SK-N-SH (cell line): ENCODE results near the gene TSPAN12. TPM values are rescaled to one million over a fixed set of nuclear protein-coding genes. Genes with fewer than 3 reads are reported as not detected.

ENCODE experiments used
- CTCF ChIA-PET: fragments of 300-600, 350-600 bp; formaldehyde crosslinking; extraction: SDS; loops from one replicate; lab custom pipeline; 2021; lab: Yijun Ruan, JAX
- POLR2A ChIA-PET: fragments of 350-600 bp; sonication (Branson Sonifier 250); formaldehyde crosslinking; extraction: SDS; loops from one replicate; lab custom pipeline; 2020; ENCODE audit warnings: antibody characterized with exemption, inconsistent platforms; lab: Yijun Ruan, JAX
- DNase-seq: peaks from one replicate; pipeline ENCODE4 v3.0.0; 2012
- H2AFZ ChIP-seq: fragments of 200-600 bp; sonication (generic); 2 replicates; pipeline ENCODE4 v1.8.1; 2016; ENCODE audit warnings: antibody characterized with exemption, mild to moderate bottlenecking, low read depth
- H3F3A ChIP-seq: fragments of 200-600 bp; sonication (generic); replicated peaks from 2 replicates; pipeline ENCODE3; 2016; ENCODE audit warnings: antibody characterized with exemption, mild to moderate bottlenecking; ENCODE audit not compliant: insufficient read depth
- H3K27ac ChIP-seq, 2 experiments: fragments of 200-500 bp in 1 of 2; fragments of 200-600 bp in 1 of 2; sonication (Bioruptor generic) in 1 of 2; sonication (generic), shearing (Covaris generic) in 1 of 2; 2 replicates each; pipeline versions ENCODE4 v1.5.1 to v1.6.1; 2014 to 2016; ENCODE audit warnings: low read depth in 2 of 2, inconsistent platforms in 1 of 2, low read length in 1 of 2, mild to moderate bottlenecking in 1 of 2, mixed read lengths in 1 of 2
- H3K27me3 ChIP-seq: fragments of 200-600 bp; sonication (generic), shearing (Covaris generic); 2 replicates; pipeline ENCODE4 v1.6.1; 2016; ENCODE audit warnings: mixed run types; ENCODE audit not compliant: insufficient read depth
- H3K36me3 ChIP-seq, 2 experiments: fragments of 200-500 bp in 1 of 2; fragments of 200-600 bp in 1 of 2; sonication (Bioruptor generic) in 1 of 2; sonication (generic) in 1 of 2; replicated peaks in 1 of 2; 2 replicates each; pipeline versions ENCODE3 to v1.5.1; 2014 to 2016; ENCODE audit warnings: low read length in 1 of 2, mild to moderate bottlenecking in 1 of 2; ENCODE audit not compliant: insufficient read depth in 2 of 2, control insufficient read depth in 1 of 2
- H3K4me1 ChIP-seq, 2 experiments: fragments of 200-500 bp in 1 of 2; fragments of 200-600 bp in 1 of 2; sonication (Bioruptor generic) in 1 of 2; sonication (generic), shearing (Covaris generic) in 1 of 2; 2 replicates each; pipeline versions ENCODE4 v1.5.1 to v1.6.1; 2014 to 2016; ENCODE audit warnings: low read depth in 1 of 2, low read length in 1 of 2, mixed run types in 1 of 2; ENCODE audit not compliant: insufficient read depth in 2 of 2, control insufficient read depth in 1 of 2
- H3K4me2 ChIP-seq: fragments of 200-600 bp; sonication (generic), shearing (Covaris generic); 2 replicates; pipeline ENCODE4 v1.6.1; 2017; ENCODE audit warnings: mixed run types
- H3K4me3 ChIP-seq, 2 experiments: fragments of 200-500 bp in 1 of 2; fragments of 200-600 bp in 1 of 2; sonication (Bioruptor generic) in 1 of 2; sonication (generic), shearing (Covaris generic) in 1 of 2; 2 replicates each; pipeline versions ENCODE4 v1.5.1 to v1.8.1; 2014 to 2016; ENCODE audit warnings: low read depth in 2 of 2, inconsistent platforms in 1 of 2, low read length in 1 of 2, mild to moderate bottlenecking in 1 of 2, mixed read lengths in 1 of 2, moderate library complexity in 1 of 2
- H3K79me2 ChIP-seq: fragments of 200-600 bp; sonication (generic); 2 replicates; pipeline ENCODE4 v1.8.1; 2017; ENCODE audit warnings: mild to moderate bottlenecking; ENCODE audit not compliant: insufficient read depth
- H3K9ac ChIP-seq: fragments of 200-600 bp; sonication (generic); 2 replicates; pipeline ENCODE4 v1.6.1; 2017; ENCODE audit warnings: mixed run types
- H3K9me2 ChIP-seq: fragments of 200-600 bp; sonication (generic); 2 replicates; pipeline ENCODE4 v1.6.1; 2017; ENCODE audit warnings: mixed run types
- H3K9me3 ChIP-seq: fragments of 200-600 bp; sonication (generic); 2 replicates; pipeline ENCODE4 v1.6.1; 2017; ENCODE audit warnings: mixed run types, mild to moderate bottlenecking, moderate library complexity
- H4K20me1 ChIP-seq: fragments of 200-600 bp; sonication (generic); 2 replicates; pipeline ENCODE4 v1.6.1; 2017; ENCODE audit warnings: mild to moderate bottlenecking, mixed run types; ENCODE audit not compliant: insufficient read depth
- CHD2 ChIP-seq: fragments of 150-350 bp; IDR thresholded peaks from 2 replicates; pipeline ENCODE4 v1.6.1; 2018; ENCODE audit warnings: low read length; ENCODE audit not compliant: partially characterized antibody
- CTCF ChIP-seq: fragments of 200-600 bp; sonication (generic); IDR thresholded peaks from 2 replicates; pipeline ENCODE4 v1.6.1; 2017; ENCODE audit warnings: antibody characterized with exemption, mild to moderate bottlenecking, moderate library complexity
- ELF1 ChIP-seq: IDR thresholded peaks from 2 replicates; pipeline ENCODE4 v1.4.0; 2012
- EZH2phosphoT487 ChIP-seq: fragments of 200-600 bp; sonication (generic); IDR thresholded peaks from 2 replicates; pipeline ENCODE4 v1.6.1; 2017; ENCODE audit warnings: low read depth, mixed run types, mild to moderate bottlenecking, antibody characterized with exemption, moderate library complexity, borderline replicate concordance
- FOSL2 ChIP-seq: IDR thresholded peaks from 2 replicates; pipeline ENCODE4 v1.4.0; 2012; ENCODE audit warnings: low read depth, mild to moderate bottlenecking, moderate library complexity, borderline replicate concordance
- GABPA ChIP-seq: IDR thresholded peaks from 2 replicates; pipeline ENCODE4 v1.4.0; 2012; ENCODE audit warnings: low read depth, mild to moderate bottlenecking
- GATA2 ChIP-seq: sonication (generic); formaldehyde crosslinking; IDR thresholded peaks from 2 replicates; pipeline ENCODE4 v1.5.0; 2020; ENCODE audit warnings: mild to moderate bottlenecking, missing genetic modification reagents
- JUND ChIP-seq: IDR thresholded peaks from 2 replicates; pipeline ENCODE4 v1.4.0; 2012
- MAX ChIP-seq: IDR thresholded peaks from 2 replicates; pipeline ENCODE4 v1.4.0; 2012; ENCODE audit warnings: low read depth
- MEF2A ChIP-seq: IDR thresholded peaks from 2 replicates; pipeline ENCODE4 v1.4.0; 2012; ENCODE audit warnings: low read depth, borderline replicate concordance
- MXI1 ChIP-seq: IDR thresholded peaks from 2 replicates; pipeline ENCODE4 v1.6.1; 2012; ENCODE audit warnings: mild to moderate bottlenecking, low read depth, low read length, improper control_type of control experiment
- NFIC ChIP-seq: IDR thresholded peaks from 2 replicates; pipeline ENCODE4 v1.4.0; 2012; ENCODE audit warnings: borderline replicate concordance
- RAD21 ChIP-seq: IDR thresholded peaks from 2 replicates; pipeline ENCODE4 v1.6.1; 2012; ENCODE audit warnings: mild to moderate bottlenecking, low read length
- RCOR1 ChIP-seq: fragments of 150-350 bp; IDR thresholded peaks from 2 replicates; pipeline ENCODE4 v1.6.1; 2017; ENCODE audit warnings: antibody characterized with exemption, low read length
- REST ChIP-seq: IDR thresholded peaks from 2 replicates; pipeline ENCODE4 v1.6.1; 2012; ENCODE audit warnings: mild to moderate bottlenecking, low read depth, low read length, moderate library complexity
- RFX5 ChIP-seq: IDR thresholded peaks from 2 replicates; pipeline ENCODE4 v1.6.1; 2012; ENCODE audit warnings: mild to moderate bottlenecking, improper control_type of control experiment, low read length
- RXRA ChIP-seq: IDR thresholded peaks from 2 replicates; pipeline ENCODE4 v1.4.0; 2012; ENCODE audit warnings: low read depth, mild to moderate bottlenecking, borderline replicate concordance
- SIN3A ChIP-seq: IDR thresholded peaks from 2 replicates; pipeline ENCODE4 v1.6.1; 2012; ENCODE audit warnings: low read depth, mild to moderate bottlenecking, low read length, moderate library complexity, borderline replicate concordance
- SMC3 ChIP-seq: IDR thresholded peaks from 2 replicates; pipeline ENCODE4 v1.6.1; 2012; ENCODE audit warnings: low read depth, low read length, improper control_type of control experiment
- TAF1 ChIP-seq: IDR thresholded peaks from 2 replicates; pipeline ENCODE4 v1.6.1; 2012; ENCODE audit warnings: low read depth, mild to moderate bottlenecking, low read length, moderate library complexity, borderline replicate concordance
- TCF12 ChIP-seq: IDR thresholded peaks from 2 replicates; pipeline ENCODE4 v1.4.0; 2012
- USF1 ChIP-seq: IDR thresholded peaks from 2 replicates; pipeline ENCODE4 v1.4.0; 2012; ENCODE audit warnings: low read depth, borderline replicate concordance
- WGBS: methylation state at CpG from one replicate; pipeline ENCODE4 v1.1.6; 2017; ENCODE audit warnings: low lambda C conversion rate; 5-methylcytosine and 5-hydroxymethylcytosine counted together
- polyA plus RNA-seq, 3 experiments: library from polyadenylated mRNA; depleted of rRNA; stranded (reverse); fragments of >200 nt; gene quantifications; 2 replicates each; pipeline ENCODE4 v1.2.3, GENCODE V29; 2012

Gene TSPAN12
- polyA plus RNA-seq, 1 of the 3 experiments (the other 2 are of a cell fraction): not detected

GRCh38 chr7:120792091-120792860 lies 65.7 kb downstream of the TSPAN12 start:
- Histone ChIP-seq H3K9ac (no peak overlapping the region), H3K4me1 (peaks cover 0 to 2% of the 10 kb centered on the region in 2 experiments; a peak in 1 of 4 replicates), H3K4me3 (no peak overlapping the region; a peak in 1 of 4 replicates), H3K27me3 (peaks cover 15% of the 10 kb centered on the region; the same call in 1 of the 2 replicates), H3K27ac (no peak overlapping the region), H3K4me2 (no peak overlapping the region), H3K36me3 (no peaks in the 10 kb centered on the region), H3K9me3 (no peaks in the 10 kb centered on the region), H3K79me2 (no peaks in the 10 kb centered on the region), H4K20me1 (no peaks in the 10 kb centered on the region), H3F3A (no peaks in the 10 kb centered on the region), H3K9me2 (no peaks in the 10 kb centered on the region), H2AFZ (no peak overlapping the region)
- peak; percentile 90 for TF ChIP-seq SMC3
- TF ChIP-seq REST: no peak
- TF ChIP-seq MAX: no peak
- TF ChIP-seq CHD2: peak; percentile 28
- TF ChIP-seq FOSL2: no peak
- peak; percentile 99 for TF ChIP-seq CTCF
- no peak for TF ChIP-seq RFX5
- TF ChIP-seq RCOR1: 0 out of 2 replicates have a peak, but pooled peaks have one; percentile 14
- peak; percentile 75 for TF ChIP-seq RAD21
- WGBS: 32% methylated on average over 13 of the region's 13 CpGs
- POLR2A ChIA-PET: no interaction called here
- CTCF ChIA-PET: interaction anchor here (0.6 to 3.4 kb wide), 91 partner anchors 7 to 817 kb away, joined by 3 to 106 read pairs (median 4); partner anchors contain the start of genes CPED1, FAM3C, ING3 and TSPAN12
- DNase-seq: peak; percentile 73

- Histone ChIP-seq H4K20me1 (no peaks in the 10 kb centered on the region), H3K36me3 (no peaks in the 10 kb centered on the region), H3F3A (no peaks in the 10 kb centered on the region), H3K9me3 (no peaks in the 10 kb centered on the region), H3K4me2 (no peak overlapping the region), H2AFZ (no peak overlapping the region), H3K9ac (no peak overlapping the region), H3K4me1 (no peaks in the 10 kb centered on the region), H3K27me3 (peaks cover 24% of the 10 kb centered on the region; the same call in 1 of the 2 replicates), H3K9me2 (no peaks in the 10 kb centered on the region), H3K4me3 (no peak overlapping the region), H3K27ac (no peak overlapping the region), H3K79me2 (no peaks in the 10 kb centered on the region)
- ChIA-PET CTCF (interaction anchor here (1.2 to 3.2 kb wide), 6 partner anchors 8 to 552 kb away, joined by 3 to 14 read pairs (median 6); partner anchors contain the start of gene CPED1), POLR2A (no interaction called here)
- DNase-seq: no peak
- 0% methylated on average over 1 of the region's 1 CpG for WGBS
- no peak for TF ChIP-seq JUND
- TF ChIP-seq TCF12: no peak
- no peak for TF ChIP-seq MXI1
- TF ChIP-seq NFIC: no peak
- TF ChIP-seq EZH2phosphoT487: no peak
- no peak for TF ChIP-seq MEF2A
- TF ChIP-seq GABPA: no peak
- TF ChIP-seq ELF1: no peak
- no peak for TF ChIP-seq USF1
- TF ChIP-seq TAF1: no peak
- no peak for TF ChIP-seq RXRA
- TF ChIP-seq RAD21: no peak
- no peak for TF ChIP-seq FOSL2
- no peak for TF ChIP-seq GATA2 (CRISPR knock-in tag)
- TF ChIP-seq SIN3A: no peak
Observed at GRCh38 chr7:120785095-120785494, 72.8 kb downstream of the TSPAN12 start.
